Neural crest cell (in vitro differentiated cells): ENCODE data around the gene SYT11. TPM values are rescaled to one million over a fixed set of nuclear protein-coding genes. Genes with fewer than 3 reads are reported as not detected.
"Not testable (repeated sequence)": the region's sequence is repeated elsewhere in the genome, so short reads cannot be mapped to it uniquely, and the experiment has no call there.

Experiments
- DNase-seq: peaks from one replicate; pipeline ENCODE4 v3.0.0; 2021; ENCODE audit warnings: low read depth, mixed read lengths, low spot score
- H3K27ac Mint-ChIP-seq: one replicate; pipeline ENCODE4 v1.8.0; 2021; ENCODE audit warnings: mild to moderate bottlenecking, mixed read lengths; ENCODE audit not compliant: unreplicated experiment
- H3K27me3 Mint-ChIP-seq: 2 replicates; pipeline ENCODE4 v1.8.0; 2021; ENCODE audit warnings: low read depth, mild to moderate bottlenecking, mixed read lengths
- H3K36me3 Mint-ChIP-seq: 2 replicates; pipeline ENCODE4 v1.8.0; 2021; ENCODE audit warnings: low read depth, mild to moderate bottlenecking, mixed read lengths
- H3K4me1 Mint-ChIP-seq: 2 replicates; pipeline ENCODE4 v1.8.0; 2021; ENCODE audit warnings: mixed read lengths
- H3K4me3 Mint-ChIP-seq: one replicate; pipeline ENCODE4 v1.8.0; 2021; ENCODE audit warnings: mild to moderate bottlenecking, mixed read lengths
- H3K9me3 Mint-ChIP-seq: 2 replicates; pipeline ENCODE4 v1.8.0; 2021; ENCODE audit warnings: mixed read lengths
- total RNA-seq: library from RNA; stranded (reverse); gene quantifications from 2 replicates; pipeline ENCODE4 v1.2.1, GENCODE V29; 2021
- TF ChIP-seq, protein P1 (sequence below): fragments of 200-600 bp; sonication (generic); conservative IDR thresholded peaks from 2 replicates; pipeline ENCODE4 v1.5.0; 2021; ENCODE audit warnings: antibody characterized with exemption, mild to moderate bottlenecking

SYT11 gene
- total RNA-seq, 1 donor from 2014 or later: 19.8 TPM

DNA sequence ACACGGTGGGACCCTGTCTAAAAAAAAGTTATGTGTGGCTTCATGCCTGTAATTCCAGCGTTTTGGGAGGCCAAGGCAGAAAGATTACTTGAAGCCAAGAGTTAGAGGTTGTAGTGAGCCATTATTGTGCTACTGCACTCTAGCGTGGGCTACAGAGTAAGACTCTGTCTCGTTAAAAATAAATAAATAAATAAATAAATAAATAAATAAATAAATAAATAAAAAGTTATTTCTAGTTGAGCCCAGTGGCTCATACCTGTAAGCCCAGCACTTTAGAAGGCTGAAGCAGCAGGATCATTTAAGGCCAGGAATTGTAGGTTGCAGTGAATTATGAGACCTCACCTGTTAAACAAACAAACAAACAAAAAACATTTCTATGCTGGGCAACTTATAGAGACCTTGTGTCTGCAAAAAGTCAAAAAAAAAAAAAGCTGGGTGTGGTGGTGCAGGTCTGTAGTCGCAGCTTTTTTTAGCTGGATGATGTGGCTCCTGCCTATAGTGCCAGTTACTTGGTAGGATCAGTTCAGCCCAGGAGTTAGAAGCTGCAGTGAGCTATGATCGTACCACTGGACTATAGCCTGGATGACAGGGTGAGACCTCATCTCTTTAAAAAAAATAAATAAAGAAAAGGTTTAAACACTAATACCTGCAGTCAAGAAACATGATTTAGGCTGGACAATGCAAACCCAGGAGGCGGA, 27.9 kb upstream of the SYT11 start:
- peaks cover 26% of the 10 kb centered on the region for H3K4me1 Mint-ChIP-seq
- H3K27ac Mint-ChIP-seq: no peak overlapping the region
- H3K9me3 Mint-ChIP-seq: peaks cover 7% of the 10 kb centered on the region
- peaks cover 23% of the 10 kb centered on the region for H3K36me3 Mint-ChIP-seq
- no peak for DNase-seq
- H3K27me3 Mint-ChIP-seq: no peaks in the 10 kb centered on the region
- TF ChIP-seq, protein P1, sequence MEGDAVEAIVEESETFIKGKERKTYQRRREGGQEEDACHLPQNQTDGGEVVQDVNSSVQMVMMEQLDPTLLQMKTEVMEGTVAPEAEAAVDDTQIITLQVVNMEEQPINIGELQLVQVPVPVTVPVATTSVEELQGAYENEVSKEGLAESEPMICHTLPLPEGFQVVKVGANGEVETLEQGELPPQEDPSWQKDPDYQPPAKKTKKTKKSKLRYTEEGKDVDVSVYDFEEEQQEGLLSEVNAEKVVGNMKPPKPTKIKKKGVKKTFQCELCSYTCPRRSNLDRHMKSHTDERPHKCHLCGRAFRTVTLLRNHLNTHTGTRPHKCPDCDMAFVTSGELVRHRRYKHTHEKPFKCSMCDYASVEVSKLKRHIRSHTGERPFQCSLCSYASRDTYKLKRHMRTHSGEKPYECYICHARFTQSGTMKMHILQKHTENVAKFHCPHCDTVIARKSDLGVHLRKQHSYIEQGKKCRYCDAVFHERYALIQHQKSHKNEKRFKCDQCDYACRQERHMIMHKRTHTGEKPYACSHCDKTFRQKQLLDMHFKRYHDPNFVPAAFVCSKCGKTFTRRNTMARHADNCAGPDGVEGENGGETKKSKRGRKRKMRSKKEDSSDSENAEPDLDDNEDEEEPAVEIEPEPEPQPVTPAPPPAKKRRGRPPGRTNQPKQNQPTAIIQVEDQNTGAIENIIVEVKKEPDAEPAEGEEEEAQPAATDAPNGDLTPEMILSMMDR: no peak
- no peak overlapping the region for H3K4me3 Mint-ChIP-seq

DNA sequence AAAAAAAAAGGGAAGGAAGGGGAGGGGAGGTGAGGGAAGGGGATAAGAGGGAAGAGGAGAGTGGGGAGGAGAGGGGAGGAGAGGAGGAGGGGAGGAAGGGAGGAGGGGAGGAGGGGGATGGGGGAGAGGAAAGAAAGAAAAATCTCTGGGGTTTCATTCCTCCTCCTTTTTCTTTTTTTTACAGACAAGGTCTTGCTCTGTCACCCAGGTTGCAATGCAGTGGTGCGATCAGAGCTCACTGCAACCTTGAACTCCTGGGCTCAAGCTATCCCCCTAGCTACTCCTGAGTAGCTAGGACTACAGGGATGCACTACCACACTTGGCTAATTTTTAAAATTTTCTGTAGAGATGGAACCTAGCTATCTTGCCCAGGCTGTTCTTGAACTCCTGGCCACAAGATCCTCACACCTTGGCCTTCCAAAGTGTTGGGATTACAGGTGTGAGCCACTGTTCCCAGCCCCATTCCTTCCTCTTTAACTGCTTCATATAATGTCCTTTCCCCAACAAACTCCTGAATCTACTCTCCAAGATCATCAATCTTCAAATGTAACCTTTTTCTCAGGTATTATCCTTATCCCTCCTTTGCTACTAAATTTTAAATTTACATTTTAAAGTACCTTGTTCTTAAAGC, 25.6 kb upstream of the SYT11 start:
- Mint-ChIP-seq H3K27ac (peak overlapping the region; percentile 44), H3K9me3 (peaks cover 10% of the 10 kb centered on the region), H3K36me3 (peaks cover 27% of the 10 kb centered on the region), H3K27me3 (no peaks in the 10 kb centered on the region), H3K4me3 (no peak overlapping the region), H3K4me1 (peaks cover 30% of the 10 kb centered on the region)
- TF ChIP-seq, protein P1: no peak
- DNase-seq: no peak

DNA sequence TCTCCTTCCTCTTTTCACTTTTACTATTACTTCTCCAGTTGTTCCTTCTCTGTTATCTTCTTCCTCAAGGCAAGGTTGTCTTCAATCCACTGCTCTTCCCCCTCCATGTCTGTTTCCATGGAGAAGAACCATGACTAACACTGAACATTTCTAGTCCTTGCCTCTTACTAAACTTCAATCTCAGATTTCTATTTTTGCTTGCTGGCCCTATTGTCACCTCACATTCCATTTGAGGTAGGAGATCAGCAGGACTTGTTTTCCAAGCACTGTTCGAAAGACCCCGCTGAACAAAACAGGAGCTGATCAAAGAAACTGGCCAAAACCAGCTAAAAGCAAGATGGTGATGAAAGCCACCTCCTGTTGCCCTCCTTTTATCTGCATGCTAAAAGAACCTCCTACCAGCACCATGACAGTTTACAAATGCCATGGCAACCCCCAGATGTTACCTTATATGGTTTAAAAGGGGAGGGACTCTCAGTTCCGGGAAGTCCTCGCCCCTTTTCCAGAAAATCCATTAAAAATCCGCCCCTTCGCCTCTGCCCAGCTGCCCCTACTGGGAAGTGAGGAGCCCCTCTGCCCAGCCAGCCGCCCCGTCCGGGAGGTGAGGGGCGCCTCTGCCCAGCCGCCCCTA, 25.0 kb upstream of the SYT11 start:
- H3K27ac Mint-ChIP-seq: no peak overlapping the region
- H3K4me3 Mint-ChIP-seq: no peak overlapping the region
- H3K9me3 Mint-ChIP-seq: peaks cover 10% of the 10 kb centered on the region
- no peak for DNase-seq
- H3K36me3 Mint-ChIP-seq: peaks cover 27% of the 10 kb centered on the region
- no peaks in the 10 kb centered on the region for H3K27me3 Mint-ChIP-seq
- TF ChIP-seq, protein P1: no peak
- peaks cover 30% of the 10 kb centered on the region for H3K4me1 Mint-ChIP-seq

DNA sequence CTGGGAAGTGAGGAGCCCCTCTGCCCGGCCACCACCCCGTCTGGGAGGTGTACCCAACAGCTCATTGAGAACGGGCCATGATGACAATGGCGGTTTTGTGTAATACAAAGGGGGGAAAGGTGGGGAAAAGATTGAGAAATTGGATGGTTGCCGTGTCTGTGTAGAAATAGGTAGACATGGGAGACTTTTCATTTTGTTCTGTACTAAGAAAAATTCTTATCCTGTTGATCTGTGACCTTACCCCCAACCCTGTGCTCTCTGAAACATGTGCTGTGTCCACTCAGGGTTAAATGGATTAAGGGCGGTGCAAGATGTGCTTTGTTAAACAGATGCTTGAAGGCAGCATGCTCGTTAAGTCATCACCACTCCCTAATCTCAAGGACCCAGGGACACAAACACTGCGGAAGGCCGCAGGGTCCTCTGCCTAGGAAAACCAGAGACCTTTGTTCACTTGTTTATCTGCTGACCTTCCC, 24.4 kb upstream of the SYT11 start:
- H3K4me3 Mint-ChIP-seq, DNase-seq, H3K27ac Mint-ChIP-seq, H3K27me3 Mint-ChIP-seq: not testable (repeated sequence)
- Mint-ChIP-seq H3K4me1 (peaks cover 30% of the 10 kb centered on the region), H3K9me3 (peaks cover 10% of the 10 kb centered on the region), H3K36me3 (peaks cover 27% of the 10 kb centered on the region)

DNA sequence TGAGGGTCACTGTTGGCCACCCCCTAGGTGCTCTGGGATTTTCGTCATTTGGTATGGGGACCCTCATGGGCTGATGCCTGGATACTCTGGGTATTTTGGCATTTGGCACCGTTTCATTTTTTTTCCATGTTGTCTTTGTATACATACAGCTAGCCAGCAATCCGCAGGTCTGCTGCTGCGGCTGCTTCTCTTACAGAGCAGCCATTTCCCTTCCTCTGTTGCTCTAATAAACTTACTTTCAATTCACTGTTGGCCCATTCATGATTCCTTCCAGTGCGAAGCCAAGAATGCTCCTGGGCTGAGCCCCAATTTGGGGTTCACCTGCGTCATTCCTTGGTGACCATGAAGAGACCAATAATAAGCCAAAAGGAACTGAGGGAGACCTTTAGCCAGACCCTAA, 23.8 kb upstream of the SYT11 start:
- peaks cover 30% of the 10 kb centered on the region for H3K4me1 Mint-ChIP-seq
- DNase-seq: no peak
- no peaks in the 10 kb centered on the region for H3K27me3 Mint-ChIP-seq

More for the DNA sequence above, 23.8 kb upstream of the SYT11 start:
- Mint-ChIP-seq H3K36me3 (peaks cover 27% of the 10 kb centered on the region), H3K4me3 (peak overlapping the region; percentile 71), H3K9me3 (peaks cover 10% of the 10 kb centered on the region), H3K27ac (no peak overlapping the region)
- TF ChIP-seq, protein P1: no peak
